Measurements from ENCODE around the gene SNX25. TPM values are rescaled to one million over a fixed set of nuclear protein-coding genes. Genes with fewer than 3 reads are reported as not detected.
A peak's percentile ranks its signal among the peaks of the same experiment; 100 is the strongest.

Gene SNX25
- total and polyA plus RNA-seq, 2 experiments from 2014 or later = 6.9 to 25.0 TPM

DNA sequence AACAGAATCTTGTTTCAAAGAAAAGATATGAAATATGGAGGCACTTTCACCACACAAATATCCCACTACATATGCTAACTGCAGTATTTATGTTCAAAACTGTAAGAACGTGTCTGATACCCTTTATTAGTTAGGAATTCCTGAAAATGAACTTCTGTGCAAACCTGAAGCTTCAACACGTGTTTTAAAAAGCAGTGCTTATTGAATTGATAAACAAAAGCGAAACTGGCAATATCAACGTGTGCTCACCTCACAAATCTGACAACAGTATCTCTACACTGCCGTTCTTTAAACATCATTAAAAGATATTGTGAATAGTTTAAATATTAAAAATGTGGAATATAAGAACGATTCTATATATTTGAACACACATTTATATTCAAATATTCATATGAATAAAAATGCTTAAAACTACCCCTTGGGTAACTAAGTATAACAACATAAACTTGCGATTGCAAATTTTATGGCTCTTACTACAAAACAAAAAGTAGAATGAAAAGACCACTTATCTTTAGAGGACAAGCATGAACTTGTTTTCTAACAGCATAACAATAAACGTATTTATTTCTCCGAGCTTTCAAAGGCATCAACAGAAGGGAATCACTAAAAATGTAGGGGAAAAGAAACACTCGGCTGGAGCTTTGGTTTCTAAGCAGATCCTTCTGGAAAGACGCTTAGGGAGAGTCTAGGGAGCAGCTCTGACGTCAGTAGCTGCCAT lies 186.0 kb downstream of the SNX25 start, which contains the start of gene LRP2BP:
TSS of gene LRP2BP (minus strand) at position 687 of the 718 bp plus-strand sequence. CDS start 17,738 bp downstream, outside the sequence.
- no peaks in the 10 kb centered on the region for H3K9me2 ChIP-seq (ENCODE audit: insufficient read depth)
- Mint-ChIP-seq H3K9me3 (peaks cover 6% of the 10 kb centered on the region; the same call in 2 of the 3 replicates), H3K4me1 (peaks cover 11% of the 10 kb centered on the region), H3K4me3 (peak within 1 kb of the TSS; percentile 83), H3K27ac (peak within 1 kb of the TSS; percentile 91), H3K36me3 (ENCODE audit: low read depth) (0 out of 3 replicates have a peak, but pooled peaks cover 4% of the 10 kb centered on the region), H3K27me3 (ENCODE audit: insufficient read depth, low read depth, poor library complexity) (peaks cover 5% of the 10 kb centered on the region)
- peak within 1 kb of the TSS; percentile 88 for H2AFZ ChIP-seq
- H3K27ac ChIP-seq (ENCODE audit: low read depth) = peak within 1 kb of the TSS; percentile 64; the same call in 1 of the 2 replicates
- no peaks in the 10 kb centered on the region; the same call in 1 of the 2 replicates for H3K4me1 ChIP-seq (ENCODE audit: insufficient read depth)
- H3K36me3 ChIP-seq (ENCODE audit: insufficient read depth) = no peaks in the 10 kb centered on the region
- H3K4me2 ChIP-seq = peak within 1 kb of the TSS; percentile 94
- peaks cover 4% of the 10 kb centered on the region; the same call in 1 of the 2 replicates for H3F3A ChIP-seq (replicated peaks; ENCODE audit: low read depth)
- H3K79me2 ChIP-seq (replicated peaks; ENCODE audit: insufficient read depth) = no peaks in the 10 kb centered on the region
- peaks cover 9% of the 10 kb centered on the region for H3K27me3 ChIP-seq (ENCODE audit: insufficient read depth)
- DNase-seq (ENCODE audit: low spot score) = no peak
- ATAC-seq = no peak
- TF ChIP-seq ZNF331 (CRISPR knock-in tag; IDR thresholded peaks at IDR 0.05; ENCODE audit: low read depth) = 0 out of 2 replicates have a peak, but pooled peaks have one; percentile 2
- TF ChIP-seq, protein P1, sequence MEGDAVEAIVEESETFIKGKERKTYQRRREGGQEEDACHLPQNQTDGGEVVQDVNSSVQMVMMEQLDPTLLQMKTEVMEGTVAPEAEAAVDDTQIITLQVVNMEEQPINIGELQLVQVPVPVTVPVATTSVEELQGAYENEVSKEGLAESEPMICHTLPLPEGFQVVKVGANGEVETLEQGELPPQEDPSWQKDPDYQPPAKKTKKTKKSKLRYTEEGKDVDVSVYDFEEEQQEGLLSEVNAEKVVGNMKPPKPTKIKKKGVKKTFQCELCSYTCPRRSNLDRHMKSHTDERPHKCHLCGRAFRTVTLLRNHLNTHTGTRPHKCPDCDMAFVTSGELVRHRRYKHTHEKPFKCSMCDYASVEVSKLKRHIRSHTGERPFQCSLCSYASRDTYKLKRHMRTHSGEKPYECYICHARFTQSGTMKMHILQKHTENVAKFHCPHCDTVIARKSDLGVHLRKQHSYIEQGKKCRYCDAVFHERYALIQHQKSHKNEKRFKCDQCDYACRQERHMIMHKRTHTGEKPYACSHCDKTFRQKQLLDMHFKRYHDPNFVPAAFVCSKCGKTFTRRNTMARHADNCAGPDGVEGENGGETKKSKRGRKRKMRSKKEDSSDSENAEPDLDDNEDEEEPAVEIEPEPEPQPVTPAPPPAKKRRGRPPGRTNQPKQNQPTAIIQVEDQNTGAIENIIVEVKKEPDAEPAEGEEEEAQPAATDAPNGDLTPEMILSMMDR (conservative IDR thresholded peaks at IDR 0.05; ENCODE audit: low read depth in 2 of 2) = no peak
- peak within 1 kb of the TSS; percentile 71 for H3K4me3 ChIP-seq
- no peaks in the 10 kb centered on the region for H4K20me1 ChIP-seq (replicated peaks; ENCODE audit: insufficient read depth)

- H2AFZ ChIP-seq = peak overlapping the region; percentile 88
- Mint-ChIP-seq H3K4me3 (peak overlapping the region; percentile 83), H3K4me1 (peaks cover 11% of the 10 kb centered on the region), H3K9me3 (peaks cover 6% of the 10 kb centered on the region; the same call in 2 of the 3 replicates), H3K36me3 (ENCODE audit: low read depth) (0 out of 3 replicates have a peak, but pooled peaks cover 4% of the 10 kb centered on the region), H3K27ac (no peak overlapping the region), H3K27me3 (ENCODE audit: insufficient read depth, low read depth, poor library complexity) (peaks cover 5% of the 10 kb centered on the region)
- no peaks in the 10 kb centered on the region for H4K20me1 ChIP-seq (replicated peaks; ENCODE audit: insufficient read depth)
- ATAC-seq (peak; percentile 89), DNase-seq (ENCODE audit: low spot score) (peak; percentile 93)
- no peaks in the 10 kb centered on the region; the same call in 1 of the 2 replicates for H3K4me1 ChIP-seq (ENCODE audit: insufficient read depth)
- no peaks in the 10 kb centered on the region for H3K36me3 ChIP-seq (ENCODE audit: insufficient read depth)
- TF ChIP-seq, protein P2, sequence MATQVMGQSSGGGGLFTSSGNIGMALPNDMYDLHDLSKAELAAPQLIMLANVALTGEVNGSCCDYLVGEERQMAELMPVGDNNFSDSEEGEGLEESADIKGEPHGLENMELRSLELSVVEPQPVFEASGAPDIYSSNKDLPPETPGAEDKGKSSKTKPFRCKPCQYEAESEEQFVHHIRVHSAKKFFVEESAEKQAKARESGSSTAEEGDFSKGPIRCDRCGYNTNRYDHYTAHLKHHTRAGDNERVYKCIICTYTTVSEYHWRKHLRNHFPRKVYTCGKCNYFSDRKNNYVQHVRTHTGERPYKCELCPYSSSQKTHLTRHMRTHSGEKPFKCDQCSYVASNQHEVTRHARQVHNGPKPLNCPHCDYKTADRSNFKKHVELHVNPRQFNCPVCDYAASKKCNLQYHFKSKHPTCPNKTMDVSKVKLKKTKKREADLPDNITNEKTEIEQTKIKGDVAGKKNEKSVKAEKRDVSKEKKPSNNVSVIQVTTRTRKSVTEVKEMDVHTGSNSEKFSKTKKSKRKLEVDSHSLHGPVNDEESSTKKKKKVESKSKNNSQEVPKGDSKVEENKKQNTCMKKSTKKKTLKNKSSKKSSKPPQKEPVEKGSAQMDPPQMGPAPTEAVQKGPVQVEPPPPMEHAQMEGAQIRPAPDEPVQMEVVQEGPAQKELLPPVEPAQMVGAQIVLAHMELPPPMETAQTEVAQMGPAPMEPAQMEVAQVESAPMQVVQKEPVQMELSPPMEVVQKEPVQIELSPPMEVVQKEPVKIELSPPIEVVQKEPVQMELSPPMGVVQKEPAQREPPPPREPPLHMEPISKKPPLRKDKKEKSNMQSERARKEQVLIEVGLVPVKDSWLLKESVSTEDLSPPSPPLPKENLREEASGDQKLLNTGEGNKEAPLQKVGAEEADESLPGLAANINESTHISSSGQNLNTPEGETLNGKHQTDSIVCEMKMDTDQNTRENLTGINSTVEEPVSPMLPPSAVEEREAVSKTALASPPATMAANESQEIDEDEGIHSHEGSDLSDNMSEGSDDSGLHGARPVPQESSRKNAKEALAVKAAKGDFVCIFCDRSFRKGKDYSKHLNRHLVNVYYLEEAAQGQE (IDR thresholded peaks at IDR 0.05; ENCODE audit: unreplicated experiment) = peak; percentile 52
- TF ChIP-seq POLR2AphosphoS5 (IDR thresholded peaks at IDR 0.05; ENCODE audit: low read depth) (no peak), ZNF331 (CRISPR knock-in tag; IDR thresholded peaks at IDR 0.05; ENCODE audit: low read depth) (no peak), ETS1 (IDR thresholded peaks at IDR 0.05) (no peak), CREB1 (CRISPR knock-in tag; IDR thresholded peaks at IDR 0.05; ENCODE audit: low read depth) (peak; percentile 90)
- TF ChIP-seq, protein P1 (conservative IDR thresholded peaks at IDR 0.05; ENCODE audit: low read depth in 2 of 2) = no peak
- H3F3A ChIP-seq (replicated peaks; ENCODE audit: low read depth) = peaks cover 4% of the 10 kb centered on the region; the same call in 1 of the 2 replicates
- H3K27ac ChIP-seq (ENCODE audit: low read depth) = no peak overlapping the region
- H3K4me3 ChIP-seq = peak overlapping the region; percentile 71
- H3K4me2 ChIP-seq = peak overlapping the region; percentile 94
- H3K27me3 ChIP-seq (ENCODE audit: insufficient read depth) = peaks cover 9% of the 10 kb centered on the region
- H3K9me2 ChIP-seq (ENCODE audit: insufficient read depth) = no peaks in the 10 kb centered on the region
- H3K79me2 ChIP-seq (replicated peaks; ENCODE audit: insufficient read depth) = no peaks in the 10 kb centered on the region
Observed at GRCh38 chr4:185395956-185396723, 186.7 kb downstream of the SNX25 start.

All from GM23338 (cell line).